GM18858 (cell line): ENCODE results near the gene ABCA2.

ENCODE experiments used
- ATAC-seq: cut with Tn5 transposase; IDR thresholded peaks from one replicate; pipeline ENCODE4 v1.9.1; 2021; ENCODE audit not compliant: unreplicated experiment

ABCA2 gene

DNA sequence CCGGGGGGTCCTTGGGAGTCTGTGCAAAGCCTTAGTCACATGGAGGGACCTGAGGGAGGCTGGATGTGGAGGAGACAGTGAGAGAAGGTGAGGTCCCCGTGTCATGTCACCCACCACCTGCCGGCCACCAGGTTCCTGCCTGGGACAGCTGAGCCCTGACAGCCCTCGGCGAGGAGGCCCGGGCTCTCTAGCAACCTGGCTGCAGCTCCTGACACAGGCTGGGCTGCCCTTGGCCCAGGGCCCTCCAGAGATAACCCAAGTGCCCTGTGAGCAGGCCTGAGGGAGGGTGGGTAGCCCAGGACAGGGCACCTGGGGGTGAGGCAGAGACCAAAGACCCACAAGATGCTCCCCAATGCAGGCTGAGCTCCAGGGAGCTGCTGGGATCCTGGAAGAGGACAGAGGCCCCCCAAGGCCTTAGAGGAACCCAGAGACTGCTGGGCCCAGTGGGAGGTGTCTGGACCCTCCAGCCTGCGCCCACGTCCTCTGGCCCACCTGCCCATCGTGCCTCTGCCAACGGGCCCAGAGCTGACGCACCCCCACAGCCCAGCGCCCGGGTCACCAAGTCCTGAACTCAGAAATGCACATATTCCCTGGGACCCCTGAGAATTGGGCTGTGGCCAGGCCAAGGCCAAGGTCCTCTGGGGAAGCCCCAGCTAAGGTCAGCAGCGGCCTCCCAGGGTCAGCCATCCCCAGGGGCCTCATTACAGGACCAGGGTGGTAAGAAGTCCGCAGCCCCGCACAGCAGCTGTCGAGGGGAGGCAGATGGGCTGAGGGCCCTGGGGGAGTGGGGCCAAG is 59.5 kb downstream of the ABCA2 start:
- ATAC-seq = no peak

DNA sequence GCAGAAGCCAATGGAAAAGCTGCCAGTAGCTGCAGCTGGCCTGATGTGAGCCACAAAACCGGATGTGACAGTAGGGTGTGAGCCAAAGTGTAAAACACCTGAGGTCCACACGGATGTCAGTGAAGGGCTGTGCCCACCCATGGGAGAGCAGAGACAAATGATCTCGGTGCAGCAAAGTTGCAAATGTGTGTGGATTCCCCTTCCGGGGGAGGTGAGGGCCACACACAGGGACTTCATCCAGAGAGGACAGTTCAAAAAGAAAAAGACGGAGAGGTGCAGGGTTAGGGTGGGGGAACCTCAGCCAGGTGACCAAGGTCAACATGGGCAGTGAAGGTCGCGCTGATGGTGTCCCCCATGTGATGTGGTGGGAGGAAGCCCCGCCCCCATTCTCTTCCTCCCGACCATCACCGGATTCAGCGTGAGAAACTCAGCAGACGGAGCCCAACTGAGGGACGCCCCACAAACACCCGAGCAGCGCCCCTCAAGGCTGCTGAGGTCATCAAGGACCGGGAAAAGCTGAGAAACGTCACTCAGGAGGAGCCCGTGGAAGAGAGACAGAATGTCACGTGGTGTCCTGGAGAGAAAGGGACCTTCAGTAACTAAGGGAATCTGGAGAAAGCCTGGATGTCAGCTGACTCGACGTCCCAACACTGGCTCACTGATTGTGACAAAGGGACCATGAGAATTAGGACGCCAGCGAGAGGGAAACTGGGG is 62.1 kb downstream of the ABCA2 start:
- ATAC-seq = no peak

GRCh38 chr9:136964833-136965422 is 63.1 kb downstream of the ABCA2 start:
- ATAC-seq = no peak

GRCh38 chr9:136964171-136964689 is 63.8 kb downstream of the ABCA2 start:
- ATAC-seq = no peak

DNA sequence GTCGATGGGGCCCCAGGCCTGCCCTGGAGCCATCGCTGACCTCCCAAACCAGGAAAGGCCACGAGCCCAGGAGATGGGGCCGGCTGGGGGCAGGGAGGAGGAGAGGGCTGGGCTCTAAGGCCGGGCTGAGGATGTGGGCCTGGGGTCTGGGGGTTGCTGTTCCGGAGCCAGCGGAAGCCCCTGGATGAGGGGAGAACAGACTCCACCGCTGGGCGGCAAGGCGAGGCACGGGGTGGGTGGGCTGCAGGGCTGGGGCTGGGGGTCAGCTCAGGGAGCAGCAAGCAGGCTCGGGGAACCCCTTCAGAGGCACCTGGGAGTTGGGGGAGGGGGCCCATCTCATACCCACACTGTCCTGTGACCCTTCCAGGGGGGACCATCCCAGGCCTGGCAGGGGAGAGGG is 64.3 kb downstream of the ABCA2 start:
- ATAC-seq = no peak

GRCh38 chr9:136963341-136963740 is 64.7 kb downstream of the ABCA2 start:
- no peak for ATAC-seq

GRCh38 chr9:136962701-136963248 is 65.3 kb downstream of the ABCA2 start:
- ATAC-seq = no peak

- no peak for ATAC-seq
Observed at GRCh38 chr9:136962163-136962562, 65.9 kb downstream of the ABCA2 start.

GRCh38 chr9:136961279-136962065 is 66.6 kb downstream of the ABCA2 start:
- ATAC-seq = no peak

DNA sequence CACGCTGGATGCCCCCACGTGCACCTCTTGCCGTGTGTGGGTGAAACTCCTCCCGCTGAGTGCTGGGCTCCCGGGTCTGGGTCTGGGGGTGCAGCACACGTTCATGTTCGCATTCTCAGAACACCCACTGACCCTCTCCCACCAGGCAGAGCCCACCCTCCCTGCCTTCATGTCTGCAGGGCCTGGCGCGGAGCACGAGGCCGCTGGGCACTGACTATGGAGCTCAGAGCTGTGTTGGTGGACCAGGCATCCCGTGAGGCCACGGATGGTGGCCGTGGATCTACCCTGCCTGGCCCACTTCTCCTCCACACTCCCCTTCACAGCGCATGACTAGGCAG is 67.1 kb downstream of the ABCA2 start:
- ATAC-seq = no peak

DNA sequence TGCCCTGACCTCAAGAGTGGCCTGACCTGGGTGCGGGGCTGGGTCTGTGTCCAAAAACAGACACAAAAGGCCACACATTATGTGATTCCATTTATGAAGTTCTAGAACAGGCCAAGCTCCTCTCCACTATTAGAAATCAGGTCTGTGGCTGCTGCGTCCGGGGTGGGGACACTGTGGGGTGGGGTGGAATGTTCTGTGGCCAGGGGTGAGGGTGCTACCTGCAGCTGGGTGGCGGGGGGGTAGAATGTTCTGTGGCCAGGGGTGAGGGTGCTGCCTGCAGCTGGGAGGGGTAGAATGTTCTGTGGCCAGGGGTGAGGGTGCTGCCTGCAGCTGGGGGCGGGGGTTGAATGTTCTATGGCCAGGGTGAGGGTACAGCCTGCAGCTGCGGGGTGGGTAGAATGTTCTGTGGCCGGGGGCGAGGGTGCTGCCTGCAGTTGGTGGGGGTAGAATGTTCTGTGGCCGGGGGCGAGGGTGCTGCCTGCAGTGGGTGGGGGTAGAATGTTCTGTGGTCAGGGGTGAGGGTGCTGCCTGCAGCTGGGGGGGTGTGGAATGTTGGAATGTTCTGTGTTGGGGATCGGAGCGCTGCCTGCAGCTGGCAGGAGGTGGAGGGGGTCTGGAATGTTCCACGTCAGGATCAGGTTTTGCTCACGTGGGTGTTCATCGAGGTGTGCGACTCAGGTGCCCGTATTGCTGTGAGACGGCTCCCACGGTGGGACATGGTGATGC is 67.7 kb downstream of the ABCA2 start:
- ATAC-seq = no peak

DNA sequence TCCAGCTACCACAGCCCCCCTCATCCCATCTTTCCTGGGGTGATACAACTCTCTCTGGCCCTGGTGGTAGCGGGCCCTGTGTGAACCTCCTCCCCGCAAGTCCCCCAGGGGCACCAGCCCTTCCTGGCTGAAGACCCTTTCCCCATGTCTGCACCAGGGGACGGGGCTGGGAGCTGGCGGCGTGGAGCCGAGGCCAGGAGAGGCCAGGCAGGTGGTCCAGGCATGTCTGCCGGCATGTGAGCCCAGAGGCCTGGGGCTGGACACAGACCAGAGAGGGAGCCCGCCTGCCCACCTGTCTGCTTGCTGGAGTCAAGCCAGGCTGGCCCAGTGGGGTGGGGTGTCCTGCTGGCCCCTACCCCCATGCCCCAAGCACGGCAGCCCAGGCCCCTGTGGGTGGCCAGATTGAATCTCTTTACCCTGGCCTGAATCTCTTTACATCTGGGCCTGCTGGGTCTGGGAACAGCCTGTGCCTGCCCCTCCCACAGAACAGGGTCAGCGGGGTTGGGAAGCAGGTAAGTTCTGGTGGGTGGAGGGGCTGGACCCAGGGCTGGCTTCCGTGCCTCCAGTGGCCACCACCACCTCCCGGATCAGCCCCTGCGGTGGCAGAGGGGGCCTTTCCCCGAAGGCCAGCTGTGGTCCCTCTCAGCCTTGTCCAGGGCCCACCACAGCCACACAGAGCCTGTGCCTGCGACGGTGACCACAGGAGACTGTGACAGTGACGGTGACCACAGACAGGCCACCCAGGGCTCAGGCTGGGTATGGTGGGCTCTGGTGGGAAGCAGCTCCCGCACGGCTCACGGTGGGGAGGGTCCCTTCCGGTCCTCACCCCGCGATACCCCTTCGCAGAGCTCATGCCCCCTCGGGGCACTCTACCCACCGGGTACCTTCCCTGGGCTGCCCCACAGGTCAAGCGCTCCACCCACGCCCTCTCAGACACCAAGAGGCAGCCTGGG is 68.9 kb downstream of the ABCA2 start:
- no peak for ATAC-seq

DNA sequence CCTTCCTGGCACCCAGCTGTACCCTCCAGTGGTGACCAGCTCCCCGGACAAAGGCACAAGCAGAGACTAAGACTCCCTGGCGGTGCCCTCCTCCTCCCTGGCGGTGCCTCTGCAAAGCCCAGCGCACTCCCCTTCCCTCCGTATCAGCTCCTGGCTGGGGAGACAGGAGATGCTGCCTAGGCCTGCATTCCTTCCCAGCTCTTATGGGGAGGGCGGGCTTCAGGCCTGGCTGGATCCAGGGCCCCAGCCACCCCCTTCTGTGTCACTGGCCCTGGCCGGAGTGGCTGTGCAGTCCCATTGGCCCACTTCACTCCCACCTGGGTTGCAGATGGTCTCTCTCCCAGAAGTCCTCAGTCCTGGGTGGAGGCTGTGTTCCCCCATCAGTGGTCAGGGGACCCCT is 69.6 kb downstream of the ABCA2 start:
- ATAC-seq = no peak

DNA sequence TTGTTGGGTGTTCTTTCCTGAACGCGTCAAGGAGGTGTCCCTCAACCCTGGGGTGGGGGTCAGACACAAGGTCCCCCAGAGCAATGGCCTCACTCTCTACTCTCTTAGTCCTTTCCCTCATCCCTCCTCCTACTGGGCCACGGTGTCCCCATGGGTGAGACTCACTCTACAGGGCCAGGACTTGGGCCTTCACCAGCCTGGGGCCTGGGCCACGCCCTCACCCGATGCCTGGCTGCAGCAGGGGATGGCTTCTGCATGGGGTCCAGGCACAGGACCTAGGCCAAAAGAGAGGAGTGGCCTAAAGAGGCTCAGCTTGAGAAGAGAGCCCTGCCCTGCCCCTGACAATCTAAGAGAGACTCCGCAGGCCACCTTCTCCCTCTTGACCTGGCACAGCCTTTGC is 70.1 kb downstream of the ABCA2 start:
- no peak for ATAC-seq

DNA sequence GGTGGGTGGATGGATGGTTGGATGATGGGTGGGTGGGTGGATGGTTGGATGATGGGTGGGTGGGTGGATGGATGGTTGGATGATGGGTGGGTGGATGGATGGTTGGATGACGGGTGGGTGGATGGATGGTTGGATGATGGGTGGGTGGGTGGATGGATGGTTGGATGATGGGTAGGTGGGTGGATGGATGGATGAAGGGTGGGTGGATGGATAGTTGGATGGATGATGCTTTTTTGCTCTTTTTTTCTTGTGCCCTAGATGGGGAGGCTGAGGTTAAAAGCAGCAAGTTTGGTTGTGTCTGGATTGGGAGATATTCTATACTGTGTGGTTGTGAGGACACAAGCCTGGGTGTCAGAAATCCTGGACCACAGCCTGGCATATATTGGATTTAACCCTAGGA is 70.6 kb downstream of the ABCA2 start:
- ATAC-seq = no peak
